CD4-positive, CD25-positive, alpha-beta regulatory T cell (primary cell): ENCODE data around the gene KAZN. TPM values are rescaled to one million over a fixed set of nuclear protein-coding genes. Genes with fewer than 3 reads are reported as not detected.

ENCODE experiments used
- ATAC-seq, 2 donors: fragments of 150-1000 bp; cut with Tn5 transposase; one replicate each; pipeline ENCODE4 v1.10.0; 2021; ENCODE audit warnings: low read depth in 2 of 2, moderate number of reproducible peaks in 2 of 2, moderate library complexity in 1 of 2
- DNase-seq, 3 donors: peaks; one replicate each; pipeline versions ENCODE4 v3.0.0 to v3.0.0-alpha.2; 2012 to 2022; ENCODE audit warnings: mixed read lengths in 1 of 3
- H3K27ac ChIP-seq: one replicate; pipeline ENCODE4 v1.7.0; 2013; ENCODE audit warnings: mild to moderate bottlenecking, low read length; ENCODE audit not compliant: insufficient read depth, poor library complexity, severe bottlenecking
- H3K27me3 ChIP-seq: one replicate; pipeline ENCODE4 v1.7.0; 2013; ENCODE audit warnings: low read length; ENCODE audit not compliant: control insufficient read depth, insufficient read depth
- H3K36me3 ChIP-seq: one replicate; pipeline ENCODE4 v1.7.0; 2013; ENCODE audit warnings: mild to moderate bottlenecking, low read length, moderate library complexity; ENCODE audit not compliant: control insufficient read depth, insufficient read depth
- H3K4me1 ChIP-seq: 2 replicates; pipeline ENCODE4 v1.7.0; 2013; ENCODE audit warnings: mild to moderate bottlenecking, low read length; ENCODE audit not compliant: insufficient read depth, control insufficient read depth, poor library complexity, severe bottlenecking
- H3K4me3 ChIP-seq: one replicate; pipeline ENCODE4 v1.7.0; 2013; ENCODE audit warnings: low read depth, mild to moderate bottlenecking, low read length, moderate library complexity
- H3K9me3 ChIP-seq, 2 experiments: 1 replicate in 1 of 2; 2 replicates in 1 of 2; pipeline ENCODE4 v1.7.0; 2013; ENCODE audit warnings: low read length in 2 of 2, mild to moderate bottlenecking in 1 of 2, moderate library complexity in 1 of 2; ENCODE audit not compliant: control insufficient read depth in 2 of 2
- H3K27ac Mint-ChIP-seq, 3 donors: one replicate each; pipeline ENCODE4 v1.8.0; 2020 to 2022; ENCODE audit warnings: mild to moderate bottlenecking in 3 of 3, mixed read lengths in 3 of 3, moderate library complexity in 2 of 3
- H3K27me3 Mint-ChIP-seq: one replicate; pipeline ENCODE4 v1.8.0; 2022; ENCODE audit warnings: mild to moderate bottlenecking, mixed read lengths
- H3K36me3 Mint-ChIP-seq: one replicate; pipeline ENCODE4 v1.8.0; 2020; ENCODE audit warnings: mixed read lengths
- H3K4me1 Mint-ChIP-seq, 4 donors: one replicate each; pipeline ENCODE4 v1.8.0; 2020 to 2022; ENCODE audit warnings: mixed read lengths in 4 of 4, mild to moderate bottlenecking in 1 of 4
- H3K4me3 Mint-ChIP-seq, 4 donors: one replicate each; pipeline ENCODE4 v1.8.0; 2020 to 2022; ENCODE audit warnings: mild to moderate bottlenecking in 4 of 4, mixed read lengths in 4 of 4, moderate library complexity in 3 of 4
- H3K9me3 Mint-ChIP-seq, 7 donors: one replicate each; pipeline ENCODE4 v1.8.0; 2020 to 2022; ENCODE audit warnings: mixed read lengths in 7 of 7, mild to moderate bottlenecking in 3 of 7, moderate library complexity in 2 of 7
- polyA plus RNA-seq, 4 donors: library from polyadenylated mRNA; unstranded; fragments of 300-500 nt; fragmentation: Illumina TruSeq; gene quantifications; one replicate each; pipeline ENCODE4 v1.2.3, GENCODE V29; 2021
- total RNA-seq: library from RNA; stranded (reverse); gene quantifications from one replicate; pipeline ENCODE4 v1.2.3, GENCODE V29; 2022

The KAZN gene
- total and polyA plus RNA-seq, 5 donors from 2014 or later, result not detected

DNA sequence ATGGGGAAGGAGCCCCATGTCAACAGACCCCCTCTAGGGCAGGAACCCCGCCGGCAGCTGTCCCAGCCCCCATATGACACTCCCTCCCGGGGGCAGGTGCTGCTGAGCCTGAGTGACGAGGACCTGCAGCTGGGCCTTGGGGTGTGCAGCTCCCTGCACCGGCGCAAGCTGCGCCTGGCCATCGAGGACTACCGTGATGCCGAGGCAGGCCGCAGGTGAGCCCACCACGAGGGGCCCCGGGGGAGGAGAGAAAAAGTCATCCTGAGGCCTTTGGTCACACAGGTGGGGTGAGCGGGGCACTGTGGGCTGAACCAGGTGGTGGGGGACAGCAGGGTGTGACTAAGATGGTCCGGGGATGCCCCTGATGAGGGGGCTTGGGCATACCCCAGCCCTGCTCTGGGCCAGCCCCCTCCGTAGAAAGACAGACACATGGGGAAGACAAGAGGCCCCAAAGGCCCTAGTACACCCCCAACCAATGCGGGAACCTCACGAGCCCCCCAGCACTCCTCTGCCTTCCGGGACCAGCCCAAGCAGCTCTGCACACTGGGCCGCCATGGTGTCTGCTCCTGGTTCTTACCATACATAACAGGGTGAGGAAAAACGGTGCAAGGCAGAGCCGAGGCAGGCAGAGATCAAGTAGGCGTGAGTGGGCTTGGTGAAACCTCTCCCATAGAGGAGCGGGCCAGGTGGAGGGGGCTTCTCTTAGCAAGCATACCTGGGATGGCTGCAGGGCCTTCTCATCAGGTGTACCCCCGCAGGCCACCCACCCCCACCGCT lies 496.4 kb downstream of the KAZN start:
- peaks cover 16% of the 10 kb centered on the region for H3K27me3 Mint-ChIP-seq
- no peaks in the 10 kb centered on the region for H3K4me1 Mint-ChIP-seq
- Histone ChIP-seq H3K9me3 (no peaks in the 10 kb centered on the region), H3K27me3 (no peaks in the 10 kb centered on the region), H3K4me3 (no peak overlapping the region), H3K27ac (no peak overlapping the region), H3K4me1 (no peaks in the 10 kb centered on the region), H3K36me3 (no peaks in the 10 kb centered on the region)
- no peaks in the 10 kb centered on the region for H3K36me3 Mint-ChIP-seq
- no peak overlapping the region for H3K27ac Mint-ChIP-seq
- no peak overlapping the region for H3K4me3 Mint-ChIP-seq
- ATAC-seq (no peak), DNase-seq (no peak)
- no peaks in the 10 kb centered on the region for H3K9me3 Mint-ChIP-seq

- no peak overlapping the region for H3K27ac Mint-ChIP-seq
- H3K36me3 ChIP-seq, result no peaks in the 10 kb centered on the region
- ATAC-seq (no peak), DNase-seq (no peak)
- no peaks in the 10 kb centered on the region for H3K4me1 ChIP-seq
- no peak overlapping the region for H3K4me3 ChIP-seq
- H3K9me3 ChIP-seq, result no peaks in the 10 kb centered on the region
- peaks cover 0 to 2% (median under 1%) of the 10 kb centered on the region in 4 donors for H3K4me1 Mint-ChIP-seq
- H3K9me3 Mint-ChIP-seq, result no peaks in the 10 kb centered on the region
- H3K27ac ChIP-seq, result no peak overlapping the region
- H3K27me3 ChIP-seq, result no peaks in the 10 kb centered on the region
- no peaks in the 10 kb centered on the region for H3K36me3 Mint-ChIP-seq
- H3K27me3 Mint-ChIP-seq, result peaks cover 22% of the 10 kb centered on the region
- H3K4me3 Mint-ChIP-seq, result no peak overlapping the region
Observed at GRCh38 chr1:15095496-15095875, 497.0 kb downstream of the KAZN start.

- DNase-seq (no peak), ATAC-seq (no peak)
- Mint-ChIP-seq H3K4me3 (no peak overlapping the region), H3K27ac (no peak overlapping the region), H3K4me1 (peaks cover 0 to 7% (median 3%) of the 10 kb centered on the region in 4 donors), H3K36me3 (no peaks in the 10 kb centered on the region), H3K27me3 (peaks cover 26% of the 10 kb centered on the region), H3K9me3 (no peaks in the 10 kb centered on the region)
- Histone ChIP-seq H3K27ac (no peak overlapping the region), H3K4me1 (no peaks in the 10 kb centered on the region), H3K9me3 (no peaks in the 10 kb centered on the region), H3K36me3 (no peaks in the 10 kb centered on the region), H3K27me3 (no peaks in the 10 kb centered on the region), H3K4me3 (no peak overlapping the region)
Observed at GRCh38 chr1:15096293-15096692, 497.8 kb downstream of the KAZN start.

GRCh38 chr1:15098176-15099125 lies 500.0 kb downstream of the KAZN start:
- Histone ChIP-seq H3K9me3 (no peaks in the 10 kb centered on the region), H3K27me3 (no peaks in the 10 kb centered on the region), H3K4me3 (no peak overlapping the region), H3K27ac (no peak overlapping the region), H3K4me1 (no peaks in the 10 kb centered on the region), H3K36me3 (no peaks in the 10 kb centered on the region)
- no peak for DNase-seq
- Mint-ChIP-seq H3K27ac (no peak overlapping the region), H3K4me3 (no peak overlapping the region), H3K27me3 (peaks cover 26% of the 10 kb centered on the region), H3K4me1 (peaks cover 0 to 10% (median 5%) of the 10 kb centered on the region in 4 donors), H3K9me3 (no peaks in the 10 kb centered on the region), H3K36me3 (no peaks in the 10 kb centered on the region)
- ATAC-seq, result no peak

DNA sequence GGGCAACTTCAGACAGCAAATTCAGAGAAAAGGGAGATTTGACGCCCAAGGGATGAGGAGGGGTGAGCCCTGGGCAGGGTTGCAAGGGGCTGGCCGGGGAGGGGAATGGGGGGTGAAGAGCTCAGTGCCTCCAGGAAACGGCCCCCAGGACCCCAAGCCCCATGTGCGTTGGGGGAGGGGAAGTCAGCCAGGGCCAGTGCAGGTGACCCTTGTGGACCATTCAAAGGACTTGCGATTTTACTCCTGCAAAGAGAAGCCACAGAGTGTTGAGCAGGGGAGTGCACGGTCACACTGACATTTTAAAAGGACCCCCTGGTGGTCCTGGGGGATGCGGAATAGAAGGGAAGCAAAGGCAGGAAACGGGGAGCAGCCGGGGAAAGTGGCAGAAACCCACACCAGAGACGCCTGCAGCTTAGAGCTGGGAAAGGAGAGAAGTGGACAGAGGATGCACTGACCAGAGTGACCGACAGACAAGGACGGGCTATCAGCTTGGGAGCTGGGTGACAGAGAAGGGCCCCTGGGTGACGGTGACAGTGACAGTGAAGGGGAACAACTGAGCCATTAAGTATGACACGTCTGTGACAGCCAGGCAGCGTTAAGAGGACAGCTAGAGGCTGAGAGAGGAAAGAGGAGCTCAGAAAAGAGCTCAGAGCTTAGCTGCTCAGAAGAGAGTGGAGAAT lies 501.1 kb downstream of the KAZN start:
- no peaks in the 10 kb centered on the region for H3K27me3 ChIP-seq
- Mint-ChIP-seq H3K27ac (no peak overlapping the region), H3K4me1 (peaks cover 0 to 10% (median 5%) of the 10 kb centered on the region in 4 donors), H3K27me3 (peaks cover 30% of the 10 kb centered on the region), H3K4me3 (no peak overlapping the region), H3K36me3 (no peaks in the 10 kb centered on the region), H3K9me3 (peaks cover 0 to 2% (median 0%) of the 10 kb centered on the region in 7 donors)
- no peak overlapping the region for H3K27ac ChIP-seq
- H3K4me1 ChIP-seq, result no peaks in the 10 kb centered on the region
- H3K36me3 ChIP-seq, result no peaks in the 10 kb centered on the region
- no peak overlapping the region for H3K4me3 ChIP-seq
- H3K9me3 ChIP-seq, result no peaks in the 10 kb centered on the region
- no peak for ATAC-seq
- DNase-seq, result no peak

DNA sequence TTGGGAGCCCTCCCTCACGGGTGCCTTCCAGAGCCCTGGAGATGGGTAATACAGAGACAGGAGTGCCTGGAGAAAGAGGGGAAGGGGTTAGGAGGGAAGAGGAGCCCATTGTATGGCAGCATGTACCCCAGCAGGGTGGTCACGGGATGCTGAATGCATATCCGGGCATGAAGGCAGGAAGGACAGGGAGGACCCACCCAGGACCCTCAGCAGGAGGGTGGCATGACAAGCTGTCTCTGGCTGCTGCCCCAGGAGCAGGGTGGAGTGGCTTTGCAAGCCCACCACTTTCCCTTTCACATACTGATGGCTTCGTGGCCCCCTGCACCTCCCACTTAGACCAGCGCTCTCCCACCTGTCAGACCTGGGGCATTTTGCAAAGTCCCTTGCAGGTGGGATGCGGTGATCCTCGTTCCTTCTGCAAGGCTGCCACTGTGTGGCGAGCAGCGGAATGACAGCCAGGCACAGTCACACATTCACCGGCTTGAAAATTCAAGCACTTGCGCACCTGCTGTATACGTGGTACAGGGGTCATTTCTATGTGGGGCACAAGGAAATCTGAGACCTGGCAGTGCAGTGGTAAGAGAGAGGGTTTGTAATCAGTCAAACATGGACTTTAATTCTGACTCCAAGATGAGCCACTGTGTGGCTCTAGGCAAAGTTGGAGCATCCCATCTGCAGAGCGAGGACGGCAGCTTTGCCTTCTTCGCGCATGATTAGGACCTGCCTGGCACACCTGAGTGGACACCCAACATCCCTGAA lies 501.8 kb downstream of the KAZN start:
- Histone ChIP-seq H3K27me3 (no peaks in the 10 kb centered on the region), H3K36me3 (no peaks in the 10 kb centered on the region), H3K4me3 (no peak overlapping the region), H3K4me1 (no peaks in the 10 kb centered on the region), H3K27ac (no peak overlapping the region), H3K9me3 (no peaks in the 10 kb centered on the region)
- ATAC-seq (no peak), DNase-seq (peak in 2 of 3 donors; percentile 9 to 50)
- H3K4me3 Mint-ChIP-seq, result peak overlapping the region in 1 of 4 donors; percentile 28
- H3K4me1 Mint-ChIP-seq, result peaks cover 0 to 10% (median 5%) of the 10 kb centered on the region in 4 donors
- H3K36me3 Mint-ChIP-seq, result no peaks in the 10 kb centered on the region
- peaks cover 0 to 3% (median 0%) of the 10 kb centered on the region in 7 donors for H3K9me3 Mint-ChIP-seq
- H3K27ac Mint-ChIP-seq, result peak overlapping the region in 1 of 3 donors; percentile 46
- peaks cover 34% of the 10 kb centered on the region for H3K27me3 Mint-ChIP-seq
